Retina (tissue), 1 donor: ENCODE measurements around the gene PUDP.
"Not testable (repeated sequence)": the region's sequence is repeated elsewhere in the genome, so short reads cannot be mapped to it uniquely, and the experiment has no call there.

Experiments used
- DNase-seq: peaks from one replicate; pipeline ENCODE4 v3.0.0-alpha.2; 2016

PUDP gene

DNA sequence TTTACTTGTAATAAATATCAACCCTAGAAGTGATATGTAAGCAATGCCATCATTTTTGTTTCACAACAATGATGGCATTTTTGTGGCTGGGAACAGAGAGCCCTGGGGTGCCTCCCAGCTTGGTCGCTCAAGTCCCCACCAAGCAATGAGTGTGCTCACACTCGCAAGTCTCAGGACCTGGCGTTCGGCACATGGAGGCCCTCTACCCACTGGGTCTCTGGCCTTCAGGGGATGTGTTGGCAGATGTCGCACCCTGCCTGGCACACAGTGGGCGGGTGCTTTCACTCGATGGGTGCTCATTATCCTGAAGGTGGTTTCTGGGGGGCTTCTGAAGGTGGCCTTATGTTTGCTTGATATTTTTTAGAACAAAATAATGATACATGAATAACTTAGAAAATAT is 75.1 kb downstream of the PUDP start:
- DNase-seq = no peak

- no peak for DNase-seq
These were observed 76.6 kb downstream of the PUDP start for GRCh38 chrX:7071390-7071789.

DNA sequence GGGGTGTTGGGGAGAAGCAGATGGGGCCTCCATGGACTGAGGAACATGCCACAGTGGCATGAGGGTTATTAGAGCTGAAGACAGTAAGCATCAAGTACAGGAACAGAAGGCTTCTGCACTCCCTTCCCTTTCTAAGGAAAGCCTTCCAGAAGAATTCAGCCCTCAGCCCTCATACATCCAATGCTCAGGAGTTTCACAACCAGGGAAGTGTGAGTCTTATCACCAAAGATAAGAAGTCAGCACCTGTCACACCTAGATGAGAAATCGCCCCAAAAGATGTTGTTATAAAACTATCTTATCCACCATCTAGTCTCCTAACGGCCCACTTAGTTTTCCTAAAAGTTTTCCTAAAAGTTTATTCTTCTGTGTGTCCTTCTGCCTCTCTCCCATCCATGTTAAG is 78.4 kb downstream of the PUDP start:
- DNase-seq = no peak

- DNase-seq = peak; percentile 34
These were observed 79.0 kb downstream of the PUDP start for GRCh38 chrX:7068939-7069367.

GRCh38 chrX:7067256-7067655 is 80.7 kb downstream of the PUDP start:
- DNase-seq = no peak

DNA sequence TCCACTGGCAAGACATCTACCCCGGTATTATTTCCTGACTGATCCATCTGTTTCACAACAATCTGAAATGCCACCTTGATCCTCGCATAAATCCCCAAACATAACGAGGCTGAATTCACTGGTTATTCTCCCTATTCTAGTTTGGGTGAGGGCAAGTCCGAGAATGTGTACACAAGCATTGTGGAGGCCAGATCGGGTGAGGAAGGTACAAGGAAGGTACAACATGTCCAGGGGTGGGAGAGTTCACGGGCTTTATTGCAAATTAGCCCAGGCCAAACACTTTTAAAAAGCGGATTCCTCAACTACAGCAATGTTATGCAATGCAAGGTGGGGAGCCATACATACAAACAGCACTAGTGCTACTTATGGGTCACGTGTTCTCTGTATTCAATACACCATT is 82.5 kb downstream of the PUDP start:
- no peak for DNase-seq

- DNase-seq = no peak
These were observed 85.0 kb downstream of the PUDP start for GRCh38 chrX:7062903-7063302.

DNA sequence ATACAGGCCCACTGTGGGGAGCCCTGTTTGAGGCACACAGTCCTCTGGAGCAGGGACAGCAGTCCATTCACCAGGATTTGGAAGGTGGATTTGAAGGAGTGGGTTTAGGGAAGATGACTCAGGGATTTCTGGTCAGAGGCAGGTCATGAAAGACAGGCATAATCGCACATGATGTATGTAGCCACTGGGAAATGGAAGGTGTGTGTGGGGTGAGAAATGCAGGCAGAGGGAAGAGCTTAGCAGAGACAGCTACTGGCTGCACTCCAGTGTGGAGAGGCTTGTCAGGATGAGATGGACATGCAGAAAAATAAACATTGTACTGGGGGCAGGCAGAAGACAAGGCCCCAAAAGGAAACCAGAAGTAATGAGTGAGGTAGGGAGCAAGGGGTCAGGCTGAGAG is 85.7 kb downstream of the PUDP start:
- DNase-seq = no peak

DNA sequence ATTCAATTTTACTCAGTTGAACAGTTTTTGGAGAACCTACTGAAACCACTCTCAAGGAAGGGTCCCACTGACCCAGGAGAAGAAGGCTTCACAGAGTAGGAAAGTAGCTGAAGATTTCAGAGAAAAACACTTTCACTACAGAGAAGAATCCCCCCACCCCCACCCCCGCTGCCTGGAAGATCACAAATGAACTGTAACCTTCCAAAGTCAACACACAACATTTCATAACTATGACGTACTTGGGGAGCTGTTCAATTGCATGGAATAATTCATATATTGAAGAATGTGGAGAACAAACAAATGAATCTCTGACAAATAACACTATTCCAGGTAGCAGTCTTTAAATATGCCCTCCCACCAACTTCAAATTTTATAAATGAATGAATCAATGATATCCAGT is 86.5 kb downstream of the PUDP start:
- DNase-seq = no peak

DNA sequence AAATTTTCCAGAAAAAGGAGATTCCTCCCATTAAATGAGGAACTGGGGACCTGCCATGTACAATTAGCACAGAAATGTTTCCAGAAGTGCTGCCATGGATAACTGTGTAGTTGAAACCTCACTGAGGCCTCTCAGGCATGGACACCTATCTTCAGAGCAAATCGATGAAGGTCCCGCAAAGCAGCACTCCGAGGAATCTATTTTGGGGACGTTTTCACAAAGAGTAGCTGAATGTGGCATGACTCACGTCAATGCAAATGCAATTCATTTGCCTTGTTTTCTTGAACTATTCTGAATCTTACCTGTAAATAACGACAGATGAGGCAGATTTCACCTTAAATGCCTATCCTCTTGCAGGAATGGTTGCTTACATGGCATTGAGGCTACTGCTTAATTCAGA is 87.5 kb downstream of the PUDP start:
- no peak for DNase-seq

GRCh38 chrX:7059859-7060258 is 88.1 kb downstream of the PUDP start:
- DNase-seq = no peak

- DNase-seq = no peak
These were observed 88.6 kb downstream of the PUDP start for GRCh38 chrX:7059214-7059838.

GRCh38 chrX:7055386-7056137 is 92.4 kb downstream of the PUDP start:
- no peak for DNase-seq

GRCh38 chrX:7054219-7055216 is 93.4 kb downstream of the PUDP start:
- DNase-seq = no peak

GRCh38 chrX:7052541-7052940 is 95.4 kb downstream of the PUDP start:
- no peak for DNase-seq

GRCh38 chrX:7050271-7050670 is 97.7 kb downstream of the PUDP start:
- DNase-seq = no peak

DNA sequence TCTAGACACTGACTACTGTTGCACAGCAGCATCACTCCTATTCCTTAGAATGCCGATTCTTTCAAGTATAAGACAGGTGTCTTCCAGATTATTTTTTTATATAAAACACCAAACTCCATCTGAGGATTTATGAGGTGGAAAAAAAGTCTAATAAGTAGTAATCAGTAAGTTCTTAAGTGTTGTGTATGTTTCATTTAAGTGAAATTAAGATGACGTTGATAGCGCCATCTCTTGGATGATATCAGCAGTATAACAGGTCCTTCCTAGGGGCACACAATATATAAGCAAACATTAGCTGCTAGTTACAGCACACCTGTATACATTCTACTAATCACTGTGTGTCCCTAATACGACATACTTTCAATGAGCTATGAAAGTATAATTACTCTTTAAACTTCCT is 100.0 kb downstream of the PUDP start:
- no peak for DNase-seq

DNA sequence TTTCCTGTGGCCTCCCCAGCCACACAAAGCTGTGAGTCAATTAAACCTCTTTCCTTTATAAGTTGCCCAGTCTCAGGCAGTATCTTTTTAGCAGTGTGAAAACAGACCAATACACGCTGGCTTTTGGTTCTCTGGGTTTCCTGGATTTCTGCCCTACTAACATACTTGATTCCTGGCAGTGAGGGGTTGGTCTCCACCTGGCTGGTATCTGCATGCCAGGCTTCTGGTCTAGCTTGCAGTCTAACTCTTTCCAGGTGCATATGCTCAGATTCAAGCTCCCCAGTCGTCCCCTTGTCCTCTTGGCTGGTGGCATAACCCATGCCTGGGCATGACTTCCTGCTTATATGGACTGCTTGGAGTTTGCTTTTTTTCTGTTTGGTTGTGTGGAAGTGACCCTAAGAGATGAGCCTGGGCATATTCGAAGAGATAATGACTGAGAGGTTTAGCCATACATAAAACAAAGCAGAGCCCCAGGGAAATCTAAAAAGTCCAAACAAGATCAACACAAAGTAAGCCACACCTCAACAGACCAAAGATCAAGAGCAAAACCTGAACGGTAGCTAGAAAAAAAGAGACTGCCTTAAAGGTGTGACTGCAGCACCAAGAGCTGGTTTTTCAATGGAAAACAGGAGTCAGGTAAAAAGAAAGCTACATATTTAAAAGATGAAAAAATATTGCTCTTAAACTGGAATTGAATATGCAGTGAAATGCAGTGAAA is 102.6 kb downstream of the PUDP start:
- no peak for DNase-seq

DNA sequence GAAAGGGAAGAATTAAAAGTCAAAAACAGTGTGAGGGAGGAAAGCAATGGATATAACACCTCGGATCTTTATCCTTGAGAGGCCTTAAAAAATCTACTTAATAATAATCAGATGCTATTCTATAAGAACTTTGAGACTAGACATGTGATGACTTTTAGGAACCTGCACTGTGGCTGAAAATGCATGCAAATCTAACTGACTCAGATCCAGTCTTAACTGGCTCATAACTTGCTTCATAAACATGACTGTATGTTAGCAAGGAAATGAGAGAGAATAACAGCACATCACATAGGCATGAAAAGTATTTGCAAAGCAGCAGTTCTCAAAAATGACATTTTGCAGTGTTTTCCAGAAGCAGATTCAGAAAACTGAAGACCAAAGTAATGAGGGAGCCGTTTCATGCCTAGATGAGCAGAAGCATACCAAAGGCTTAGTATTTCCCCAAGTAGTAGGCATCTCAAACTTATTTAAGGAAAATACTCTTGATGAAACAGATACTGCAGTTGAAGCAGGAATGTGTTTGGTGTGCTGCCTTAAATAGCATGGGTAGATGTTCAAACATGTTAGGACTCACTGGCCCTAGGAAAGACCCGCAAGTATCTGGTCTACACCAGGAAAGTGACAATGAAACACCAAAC is 104.0 kb downstream of the PUDP start:
- not testable (repeated sequence) for DNase-seq

- no peak for DNase-seq
These were observed 119.7 kb downstream of the PUDP start for GRCh38 chrX:7028246-7028645.

- DNase-seq = no peak
These were observed 120.9 kb downstream of the PUDP start for GRCh38 chrX:7027071-7027470.

- DNase-seq = not testable (repeated sequence)
These were observed 121.6 kb downstream of the PUDP start for GRCh38 chrX:7026365-7026764.
